K562 (cell line): Measurements from ENCODE around the gene RBM19. TPM values are rescaled to one million over a fixed set of nuclear protein-coding genes. Genes with fewer than 3 reads are reported as not detected.

Experiments used
- ATAC-seq: fragments of 200-7000 bp; cut with Tn5 transposase; 3 replicates; pipeline ENCODE4 v1.9.1; 2020; ENCODE audit warnings: moderate library complexity
- BruUV-seq: library from RNA; stranded (reverse); fragments of 400-500 nt; replicated peaks from 2 replicates; lab custom pipeline; 2021; lab: Mats Ljungman, UMichigan
- CTCF ChIA-PET: fragments of 300-600 bp; formaldehyde crosslinking; extraction: SDS; loops from one replicate; lab custom pipeline; 2021; ENCODE audit warnings: low intra/inter-chr PET ratio; lab: Yijun Ruan, JAX
- POLR2A ChIA-PET: fragments of 300-600, 350-650 bp; sonication (Branson Sonifier 250); formaldehyde crosslinking; extraction: SDS; loops from one replicate; lab custom pipeline; 2021; ENCODE audit warnings: antibody characterized with exemption, inconsistent platforms; lab: Yijun Ruan, JAX
- DNase-seq, 4 experiments: peaks; one replicate each; pipeline versions ENCODE4 v3.0.0 to v3.0.0-alpha.2; 2011 to 2018; ENCODE audit warnings: low spot score in 3 of 4, mixed read lengths in 3 of 4; ENCODE audit errors: extremely low read depth in 1 of 4
- FAIRE-seq: peaks from 2 replicates; lab custom pipeline; 2011; peaks lifted over from hg19 to GRCh38; lab: Jason Lieb, UNC
- H2AFZ ChIP-seq: 2 replicates; pipeline ENCODE4 v1.6.0; 2011; ENCODE audit warnings: low read depth, low read length, control low read depth, inconsistent platforms
- H3K27ac ChIP-seq: fragments of 200-600 bp; 3 replicates; pipeline ENCODE4 v1.8.0; 2011; ENCODE audit warnings: low read depth, mild to moderate bottlenecking, control low read depth, inconsistent platforms, low read length, moderate library complexity, mixed read lengths; ENCODE audit errors: extremely low read depth
- H3K27me3 ChIP-seq, 2 experiments: fragments of 300-600 bp in 1 of 2; 2 replicates in 1 of 2; 3 replicates in 1 of 2; pipeline versions ENCODE4 v1.6.0 to v1.8.0; 2011; ENCODE audit warnings: inconsistent platforms in 2 of 2, low read length in 2 of 2, mild to moderate bottlenecking in 1 of 2, mixed read lengths in 1 of 2, moderate library complexity in 1 of 2; ENCODE audit not compliant: control insufficient read depth in 2 of 2, insufficient read depth in 2 of 2
- H3K36me3 ChIP-seq: fragments of 300-600 bp; 3 replicates; pipeline ENCODE4 v1.8.0; 2011; ENCODE audit warnings: mild to moderate bottlenecking, low read length, inconsistent platforms; ENCODE audit not compliant: control insufficient read depth, insufficient read depth
- H3K4me1 ChIP-seq, 2 experiments: fragments of 200-600 bp in 1 of 2; replicated peaks in 1 of 2; 2 replicates in 1 of 2; 3 replicates in 1 of 2; pipeline versions ENCODE4 v1.5.1 to v1.8.0; 2011; ENCODE audit warnings: inconsistent platforms in 2 of 2, low read length in 2 of 2, mild to moderate bottlenecking in 1 of 2, mixed read lengths in 1 of 2, moderate library complexity in 1 of 2; ENCODE audit not compliant: control insufficient read depth in 2 of 2, insufficient read depth in 2 of 2
- H3K4me2 ChIP-seq: 2 replicates; pipeline ENCODE4 v1.6.1; 2011; ENCODE audit warnings: low read length, control low read depth, inconsistent platforms, mixed read lengths; ENCODE audit not compliant: insufficient read depth
- H3K4me3 ChIP-seq: fragments of 200-600 bp; sonication (generic), shearing (Covaris generic); 2 replicates; pipeline ENCODE4 v1.5.1; 2016; ENCODE audit warnings: control low read depth, inconsistent platforms
- H3K79me2 ChIP-seq: fragments of 200-600 bp; 3 replicates; pipeline ENCODE4 v1.8.0; 2011; ENCODE audit warnings: low read length, inconsistent platforms; ENCODE audit not compliant: control insufficient read depth, insufficient read depth
- H3K9ac ChIP-seq, 2 experiments: 2 replicates each; pipeline versions ENCODE4 v1.6.0 to v1.6.1; 2011; ENCODE audit warnings: low read depth in 2 of 2, low read length in 2 of 2, control low read depth in 1 of 2, inconsistent platforms in 1 of 2, mild to moderate bottlenecking in 1 of 2, mixed read lengths in 1 of 2; ENCODE audit not compliant: insufficient read depth in 1 of 2
- H3K9me1 ChIP-seq: one replicate; pipeline ENCODE4 v1.6.0; 2011; ENCODE audit warnings: inconsistent platforms, mild to moderate bottlenecking, low read length, moderate library complexity; ENCODE audit not compliant: control insufficient read depth, insufficient read depth
- H3K9me3 ChIP-seq: replicated peaks from 2 replicates; pipeline ENCODE4 v1.5.1; 2011; ENCODE audit warnings: low read depth, low read length, inconsistent platforms; ENCODE audit not compliant: control insufficient read depth, insufficient read depth
- H4K20me1 ChIP-seq: replicated peaks from 2 replicates; pipeline ENCODE4 v1.6.1; 2011; ENCODE audit warnings: low read length, inconsistent platforms, mixed read lengths; ENCODE audit not compliant: control insufficient read depth, insufficient read depth
- ATF7 ChIP-seq: fragments of 450-650 bp; IDR thresholded peaks from 2 replicates; pipeline ENCODE4 v1.7.1; 2014; ENCODE audit warnings: mild to moderate bottlenecking, moderate library complexity
- CHCHD3 ChIP-seq: fragments of 250-450 bp; sonication (Bioruptor Pico); IDR thresholded peaks from 2 replicates; pipeline ENCODE4 v2.1.2; 2022; ENCODE audit warnings: mild to moderate bottlenecking
- DMBX1 ChIP-seq: fragments of 250-450 bp; sonication (Bioruptor Pico); IDR thresholded peaks from 2 replicates; pipeline ENCODE4 v1.8.0; 2022; ENCODE audit warnings: inconsistent platforms, mild to moderate bottlenecking, moderate library complexity, borderline replicate concordance
- HLTF ChIP-seq: fragments of 450-650 bp; IDR thresholded peaks from 2 replicates; pipeline ENCODE4 v1.6.1; 2016
- KLF6 ChIP-seq: fragments of 250-450 bp; sonication (Bioruptor Pico); IDR thresholded peaks from 2 replicates; pipeline ENCODE4 v1.4.0; 2020; ENCODE audit warnings: mild to moderate bottlenecking, moderate library complexity, borderline replicate concordance
- MCM7 ChIP-seq, 2 experiments: fragments of 450-650 bp; IDR thresholded peaks; 2 replicates each; pipeline ENCODE4 v1.6.1; 2016 to 2018
- RBM39 ChIP-seq: fragments of 200-400 bp; formaldehyde crosslinking; optimal IDR thresholded peaks from 2 replicates; pipeline ENCODE3; 2018; ENCODE audit warnings: low read depth, low read length
- RFX1 ChIP-seq: fragments of 450-650 bp; IDR thresholded peaks from 2 replicates; pipeline ENCODE4 v1.6.1; 2016; ENCODE audit warnings: mild to moderate bottlenecking, moderate library complexity
- SMAD1 ChIP-seq: fragments of 150-350 bp; IDR thresholded peaks from 2 replicates; pipeline ENCODE4 v1.6.1; 2014; ENCODE audit warnings: low read length, low read depth; ENCODE audit not compliant: partially characterized antibody
- SOX6 ChIP-seq: fragments of 450-650 bp; IDR thresholded peaks from 2 replicates; pipeline ENCODE4 v1.6.1; 2014; ENCODE audit warnings: mild to moderate bottlenecking
- SP1 ChIP-seq: sonication (generic); formaldehyde crosslinking; IDR thresholded peaks from 2 replicates; pipeline ENCODE4 v1.8.1; 2022; ENCODE audit warnings: mild to moderate bottlenecking, missing genetic modification reagents
- ZNF431 ChIP-seq: sonication (generic); formaldehyde crosslinking; IDR thresholded peaks from 2 replicates; pipeline ENCODE4 v1.8.0; 2022; ENCODE audit warnings: mild to moderate bottlenecking, missing genetic modification reagents
- WGBS: fragments of 100-300 bp; shearing (Covaris generic); methylation state at CpG from one replicate; pipeline ENCODE4 v1.1.6; 2016; ENCODE audit warnings: low coverage, mixed read lengths; ENCODE audit not compliant: insufficient coverage; ENCODE audit errors: missing lambda C conversion rate; 5-methylcytosine and 5-hydroxymethylcytosine counted together
- in situ Hi-C: fragments of 300-500 bp; cut with MboI; formaldehyde crosslinking; loops from 4 replicates; pipeline ENCODE4 v1.15.0; 2018; ENCODE audit warnings: inconsistent platforms, mixed read lengths
- intact Hi-C: fragments of 100-400 bp; cut with micrococcal nuclease; formaldehyde crosslinking; loops from 2 replicates; pipeline ENCODE4 v1.14.2; 2022
- polyA plus RNA-seq, 8 experiments: library from polyadenylated mRNA; depleted of rRNA in 4 of 8; stranded (reverse) in 5 of 8; unstranded in 3 of 8; fragments of >200 nt; fragmentation: Nextera tagmentation in 2 of 8; fragmentation: Illumina TruSeq in 1 of 8; extraction: Ambion mirVana in 2 of 8; extraction: Trizol in 1 of 8; gene quantifications; 2 replicates each; pipeline versions ENCODE4 v1.2.1 to v1.2.3, GENCODE V29; 2011 to 2014; ENCODE audit warnings: inconsistent platforms in 1 of 8, missing spikeins in 1 of 8
- total RNA-seq, 7 experiments: library from RNA; depleted of rRNA in 6 of 7; stranded (reverse); fragments of >200 nt in 6 of 7; fragmentation: Illumina TruSeq in 2 of 7; extraction: Trizol in 2 of 7; gene quantifications; 2 replicates each; pipeline versions ENCODE4 v1.2.1 to v1.2.3, GENCODE V29; 2011 to 2021; ENCODE audit warnings: low replicate concordance in 1 of 7
- TF ChIP-seq, protein P1 (sequence below): sonication (generic); formaldehyde crosslinking; IDR thresholded peaks from 2 replicates; pipeline ENCODE4 v1.8.1; 2023; ENCODE audit warnings: mild to moderate bottlenecking, missing genetic modification reagents
- TF ChIP-seq, protein P2 (sequence below): fragments of 200-400 bp; formaldehyde crosslinking; IDR thresholded peaks from 2 replicates; pipeline ENCODE4 v1.6.1; 2017; ENCODE audit warnings: mild to moderate bottlenecking, low read depth, low read length, moderate library complexity
- TF ChIP-seq, protein P3 (sequence below): sonication (generic); formaldehyde crosslinking; IDR thresholded peaks from 2 replicates; pipeline ENCODE4 v1.8.0; 2022; ENCODE audit warnings: mild to moderate bottlenecking, low read depth, missing genetic modification reagents
- TF ChIP-seq, protein P4 (sequence below): fragments of 250-450 bp; sonication (Bioruptor Pico); IDR thresholded peaks from 2 replicates; pipeline ENCODE4 v1.4.0; 2020
- TF ChIP-seq, protein P5 (sequence below): fragments of 250-450 bp; sonication (Bioruptor Pico); IDR thresholded peaks from 2 replicates; pipeline ENCODE4 v1.5.0; 2021

The RBM19 gene
- total and polyA plus RNA-seq, 9 of the 15 experiments (the other 6 are each of a cell fraction or from before 2014, with no cell fraction given): 16.0 to 58.4 (median 37.9) TPM

DNA sequence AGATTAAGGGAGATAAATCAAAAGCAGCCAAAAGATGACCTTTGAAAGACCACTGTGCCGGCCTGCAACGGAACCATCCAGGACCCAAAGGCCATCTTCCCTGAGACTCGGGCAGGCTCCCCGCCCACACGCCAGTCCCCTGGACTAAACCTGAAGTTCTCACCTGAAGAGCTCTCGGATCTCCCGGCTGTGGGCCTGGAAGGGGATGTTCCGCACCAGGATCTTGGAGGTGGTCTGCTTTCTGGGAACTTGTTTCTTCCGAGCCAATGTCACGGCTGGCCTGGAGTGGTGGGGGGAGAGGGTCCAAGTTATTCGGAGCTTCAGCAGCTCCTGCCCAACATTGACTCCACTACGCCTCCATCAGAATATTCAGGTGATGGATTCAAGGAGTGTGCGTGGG, 51.3 kb downstream of the RBM19 start:
- Histone ChIP-seq H3K9me3 (no peaks in the 10 kb centered on the region), H2AFZ (no peak overlapping the region), H3K4me3 (no peak overlapping the region), H3K79me2 (no peaks in the 10 kb centered on the region), H3K36me3 (peaks cover 69% of the 10 kb centered on the region; the same call in 2 of the 3 replicates), H3K9ac (no peak overlapping the region; a peak in 1 of 4 replicates), H4K20me1 (no peaks in the 10 kb centered on the region), H3K4me2 (no peak overlapping the region), H3K4me1 (peaks cover 0 to 3% of the 10 kb centered on the region in 2 experiments; a peak in 1 of 5 replicates), H3K9me1 (no peaks in the 10 kb centered on the region), H3K27me3 (no peaks in the 10 kb centered on the region), H3K27ac (no peak overlapping the region)
- in situ Hi-C loops (loop anchor here (5.0 to 10.0 kb wide), 2 partner anchors 473 to 600 kb away; no protein-coding TSS in a partner anchor), intact Hi-C loops (loop anchor here (5.0 to 10.0 kb wide), 2 partner anchors 180 to 453 kb away; no protein-coding TSS in a partner anchor)
- ChIA-PET POLR2A (no interaction called here), CTCF (no interaction called here)
- ATAC-seq (no peak), FAIRE-seq (no peak), DNase-seq (no peak)
- no TSS peak for BruUV-seq
- 98% methylated on average over 13 of the region's 13 CpGs for WGBS
- TF ChIP-seq SOX6: no peak
- TF ChIP-seq, protein P1, sequence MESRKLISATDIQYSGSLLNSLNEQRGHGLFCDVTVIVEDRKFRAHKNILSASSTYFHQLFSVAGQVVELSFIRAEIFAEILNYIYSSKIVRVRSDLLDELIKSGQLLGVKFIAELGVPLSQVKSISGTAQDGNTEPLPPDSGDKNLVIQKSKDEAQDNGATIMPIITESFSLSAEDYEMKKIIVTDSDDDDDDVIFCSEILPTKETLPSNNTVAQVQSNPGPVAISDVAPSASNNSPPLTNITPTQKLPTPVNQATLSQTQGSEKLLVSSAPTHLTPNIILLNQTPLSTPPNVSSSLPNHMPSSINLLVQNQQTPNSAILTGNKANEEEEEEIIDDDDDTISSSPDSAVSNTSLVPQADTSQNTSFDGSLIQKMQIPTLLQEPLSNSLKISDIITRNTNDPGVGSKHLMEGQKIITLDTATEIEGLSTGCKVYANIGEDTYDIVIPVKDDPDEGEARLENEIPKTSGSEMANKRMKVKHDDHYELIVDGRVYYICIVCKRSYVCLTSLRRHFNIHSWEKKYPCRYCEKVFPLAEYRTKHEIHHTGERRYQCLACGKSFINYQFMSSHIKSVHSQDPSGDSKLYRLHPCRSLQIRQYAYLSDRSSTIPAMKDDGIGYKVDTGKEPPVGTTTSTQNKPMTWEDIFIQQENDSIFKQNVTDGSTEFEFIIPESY (CRISPR knock-in tag): no peak
- TF ChIP-seq SMAD1: no peak
- TF ChIP-seq, protein P2, sequence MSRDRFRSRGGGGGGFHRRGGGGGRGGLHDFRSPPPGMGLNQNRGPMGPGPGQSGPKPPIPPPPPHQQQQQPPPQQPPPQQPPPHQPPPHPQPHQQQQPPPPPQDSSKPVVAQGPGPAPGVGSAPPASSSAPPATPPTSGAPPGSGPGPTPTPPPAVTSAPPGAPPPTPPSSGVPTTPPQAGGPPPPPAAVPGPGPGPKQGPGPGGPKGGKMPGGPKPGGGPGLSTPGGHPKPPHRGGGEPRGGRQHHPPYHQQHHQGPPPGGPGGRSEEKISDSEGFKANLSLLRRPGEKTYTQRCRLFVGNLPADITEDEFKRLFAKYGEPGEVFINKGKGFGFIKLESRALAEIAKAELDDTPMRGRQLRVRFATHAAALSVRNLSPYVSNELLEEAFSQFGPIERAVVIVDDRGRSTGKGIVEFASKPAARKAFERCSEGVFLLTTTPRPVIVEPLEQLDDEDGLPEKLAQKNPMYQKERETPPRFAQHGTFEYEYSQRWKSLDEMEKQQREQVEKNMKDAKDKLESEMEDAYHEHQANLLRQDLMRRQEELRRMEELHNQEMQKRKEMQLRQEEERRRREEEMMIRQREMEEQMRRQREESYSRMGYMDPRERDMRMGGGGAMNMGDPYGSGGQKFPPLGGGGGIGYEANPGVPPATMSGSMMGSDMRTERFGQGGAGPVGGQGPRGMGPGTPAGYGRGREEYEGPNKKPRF: no peak
- TF ChIP-seq, protein P3, sequence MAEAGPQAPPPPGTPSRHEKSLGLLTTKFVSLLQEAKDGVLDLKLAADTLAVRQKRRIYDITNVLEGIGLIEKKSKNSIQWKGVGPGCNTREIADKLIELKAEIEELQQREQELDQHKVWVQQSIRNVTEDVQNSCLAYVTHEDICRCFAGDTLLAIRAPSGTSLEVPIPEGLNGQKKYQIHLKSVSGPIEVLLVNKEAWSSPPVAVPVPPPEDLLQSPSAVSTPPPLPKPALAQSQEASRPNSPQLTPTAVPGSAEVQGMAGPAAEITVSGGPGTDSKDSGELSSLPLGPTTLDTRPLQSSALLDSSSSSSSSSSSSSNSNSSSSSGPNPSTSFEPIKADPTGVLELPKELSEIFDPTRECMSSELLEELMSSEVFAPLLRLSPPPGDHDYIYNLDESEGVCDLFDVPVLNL (CRISPR knock-in tag): no peak
- no peak for TF ChIP-seq ZNF431 (CRISPR knock-in tag)
- no peak for TF ChIP-seq RFX1
- no peak for TF ChIP-seq HLTF
- TF ChIP-seq, protein P4, sequence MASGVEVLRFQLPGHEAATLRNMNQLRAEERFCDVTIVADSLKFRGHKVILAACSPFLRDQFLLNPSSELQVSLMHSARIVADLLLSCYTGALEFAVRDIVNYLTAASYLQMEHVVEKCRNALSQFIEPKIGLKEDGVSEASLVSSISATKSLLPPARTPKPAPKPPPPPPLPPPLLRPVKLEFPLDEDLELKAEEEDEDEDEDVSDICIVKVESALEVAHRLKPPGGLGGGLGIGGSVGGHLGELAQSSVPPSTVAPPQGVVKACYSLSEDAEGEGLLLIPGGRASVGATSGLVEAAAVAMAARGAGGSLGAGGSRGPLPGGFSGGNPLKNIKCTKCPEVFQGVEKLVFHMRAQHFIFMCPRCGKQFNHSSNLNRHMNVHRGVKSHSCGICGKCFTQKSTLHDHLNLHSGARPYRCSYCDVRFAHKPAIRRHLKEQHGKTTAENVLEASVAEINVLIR (CRISPR knock-in tag): no peak
- no peak for TF ChIP-seq SP1 (CRISPR knock-in tag)
- no peak for TF ChIP-seq RBM39
- TF ChIP-seq, protein P5, sequence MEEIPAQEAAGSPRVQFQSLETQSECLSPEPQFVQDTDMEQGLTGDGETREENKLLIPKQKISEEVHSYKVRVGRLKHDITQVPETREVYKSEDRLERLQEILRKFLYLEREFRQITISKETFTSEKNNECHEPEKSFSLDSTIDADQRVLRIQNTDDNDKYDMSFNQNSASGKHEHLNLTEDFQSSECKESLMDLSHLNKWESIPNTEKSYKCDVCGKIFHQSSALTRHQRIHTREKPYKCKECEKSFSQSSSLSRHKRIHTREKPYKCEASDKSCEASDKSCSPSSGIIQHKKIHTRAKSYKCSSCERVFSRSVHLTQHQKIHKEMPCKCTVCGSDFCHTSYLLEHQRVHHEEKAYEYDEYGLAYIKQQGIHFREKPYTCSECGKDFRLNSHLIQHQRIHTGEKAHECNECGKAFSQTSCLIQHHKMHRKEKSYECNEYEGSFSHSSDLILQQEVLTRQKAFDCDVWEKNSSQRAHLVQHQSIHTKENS (CRISPR knock-in tag): no peak
- no peak for TF ChIP-seq DMBX1 (CRISPR knock-in tag)
- no peak for TF ChIP-seq KLF6 (CRISPR knock-in tag)
- no peak for TF ChIP-seq CHCHD3 (CRISPR knock-in tag)
- TF ChIP-seq MCM7 (IDR thresholded peaks at IDR 0.05): no peak
- no peak for TF ChIP-seq ATF7
